ENCODE results near the gene APOL2. TPM values are rescaled to one million over a fixed set of nuclear protein-coding genes. Genes with fewer than 3 reads are reported as not detected.
"Not testable (repeated sequence)": the region's sequence is repeated elsewhere in the genome, so short reads cannot be mapped to it uniquely, and the experiment has no call there.

Gene APOL2
- polyA plus RNA-seq, 3 donors from 2014 or later, result 22.4 to 42.4 (median 22.9) TPM

GRCh38 chr22:36231051-36231450, 8.3 kb downstream of the APOL2 start:
- H3K9me3 Mint-ChIP-seq, result not testable (repeated sequence)

GRCh38 chr22:36229649-36230048, 9.7 kb downstream of the APOL2 start:
- Mint-ChIP-seq H3K36me3 (peaks cover 27 to 55% (median 41%) of the 10 kb centered on the region in 3 donors), H3K4me1 (peaks cover 10 to 22% of the 10 kb centered on the region in 2 donors), H3K27ac (peak overlapping the region in 3 of 6 donors; percentile 57 to 74 (median 64))

More at GRCh38 chr22:36231051-36231450, 8.3 kb downstream of the APOL2 start:
- Mint-ChIP-seq H3K4me1 (peaks cover 24 to 36% of the 10 kb centered on the region in 2 donors), H3K36me3 (peaks cover 39 to 68% (median 55%) of the 10 kb centered on the region in 3 donors), H3K27ac (peak overlapping the region in 2 of 6 donors; percentile 14 to 46)
- DNase-seq; H3K4me3 Mint-ChIP-seq; H3K27me3 Mint-ChIP-seq (ENCODE audit: low read depth in 3 of 3): not testable (repeated sequence)

GRCh38 chr22:36228944-36229343, 10.4 kb downstream of the APOL2 start:
- H3K36me3 Mint-ChIP-seq, result peaks cover 21 to 50% (median 34%) of the 10 kb centered on the region in 3 donors
- DNase-seq, result no peak
- no peak overlapping the region for H3K4me3 Mint-ChIP-seq
- H3K27ac Mint-ChIP-seq, result peak overlapping the region in 3 of 6 donors; percentile 39 to 74 (median 64)
- H3K4me1 Mint-ChIP-seq, result peaks cover 5 to 15% of the 10 kb centered on the region in 2 donors
- peaks cover 0 to 4% (median 2%) of the 10 kb centered on the region in 3 donors for H3K27me3 Mint-ChIP-seq (ENCODE audit: low read depth in 3 of 3)
- H3K9me3 Mint-ChIP-seq, result no peaks in the 10 kb centered on the region

More at GRCh38 chr22:36229649-36230048, 9.7 kb downstream of the APOL2 start:
- not testable (repeated sequence) for DNase-seq; H3K9me3 Mint-ChIP-seq; H3K4me3 Mint-ChIP-seq; H3K27me3 Mint-ChIP-seq (ENCODE audit: low read depth in 3 of 3)

DNA sequence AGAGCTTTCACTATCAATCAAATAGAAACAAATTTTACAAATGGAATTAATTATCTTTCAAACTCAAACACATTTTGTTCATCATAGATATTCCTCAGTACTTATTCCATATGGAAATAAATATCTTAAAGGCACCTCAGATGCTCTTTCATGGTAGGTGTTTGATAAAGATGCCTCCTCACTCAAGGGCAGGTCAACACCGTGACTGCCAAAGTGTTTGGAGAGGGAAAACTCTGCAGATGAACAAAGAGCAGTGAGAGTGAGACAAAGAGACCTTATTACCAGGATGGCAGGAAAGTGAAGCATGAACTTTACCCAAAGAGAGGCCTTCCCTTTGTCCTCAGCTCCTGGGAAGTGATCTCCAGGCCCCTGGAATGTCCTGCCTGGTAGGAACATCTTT, 11.0 kb downstream of the APOL2 start:
- Mint-ChIP-seq H3K36me3 (peaks cover 18 to 44% (median 33%) of the 10 kb centered on the region in 3 donors), H3K27ac (peak overlapping the region in 2 of 6 donors; percentile 12 to 30)
- H3K9me3 Mint-ChIP-seq, result not testable (repeated sequence)

GRCh38 chr22:36227806-36228205, 11.5 kb downstream of the APOL2 start:
- Mint-ChIP-seq H3K36me3 (peaks cover 22 to 41% (median 33%) of the 10 kb centered on the region in 3 donors), H3K27ac (peak overlapping the region in 1 of 6 donors; percentile 30), H3K27me3 (ENCODE audit: low read depth in 3 of 3) (peaks cover 0 to 2% (median 2%) of the 10 kb centered on the region in 3 donors)

More for the DNA sequence above, 11.0 kb downstream of the APOL2 start:
- H3K4me1 Mint-ChIP-seq; DNase-seq; H3K4me3 Mint-ChIP-seq; H3K27me3 Mint-ChIP-seq (ENCODE audit: low read depth in 3 of 3): not testable (repeated sequence)

GRCh38 chr22:36227396-36227795, 11.9 kb downstream of the APOL2 start:
- DNase-seq, result no peak
- peaks cover 2% of the 10 kb centered on the region in 3 donors for H3K27me3 Mint-ChIP-seq (ENCODE audit: low read depth in 3 of 3)
- peaks cover 21 to 39% (median 33%) of the 10 kb centered on the region in 3 donors for H3K36me3 Mint-ChIP-seq
- H3K4me1 Mint-ChIP-seq, result peaks cover 5 to 9% of the 10 kb centered on the region in 2 donors
- H3K27ac Mint-ChIP-seq, result no peak overlapping the region
- no peak overlapping the region for H3K4me3 Mint-ChIP-seq
- no peaks in the 10 kb centered on the region for H3K9me3 Mint-ChIP-seq

More at GRCh38 chr22:36227806-36228205, 11.5 kb downstream of the APOL2 start:
- no peak for DNase-seq
- H3K9me3 Mint-ChIP-seq, result no peaks in the 10 kb centered on the region
- peaks cover 5 to 6% of the 10 kb centered on the region in 2 donors for H3K4me1 Mint-ChIP-seq
- no peak overlapping the region for H3K4me3 Mint-ChIP-seq

DNA sequence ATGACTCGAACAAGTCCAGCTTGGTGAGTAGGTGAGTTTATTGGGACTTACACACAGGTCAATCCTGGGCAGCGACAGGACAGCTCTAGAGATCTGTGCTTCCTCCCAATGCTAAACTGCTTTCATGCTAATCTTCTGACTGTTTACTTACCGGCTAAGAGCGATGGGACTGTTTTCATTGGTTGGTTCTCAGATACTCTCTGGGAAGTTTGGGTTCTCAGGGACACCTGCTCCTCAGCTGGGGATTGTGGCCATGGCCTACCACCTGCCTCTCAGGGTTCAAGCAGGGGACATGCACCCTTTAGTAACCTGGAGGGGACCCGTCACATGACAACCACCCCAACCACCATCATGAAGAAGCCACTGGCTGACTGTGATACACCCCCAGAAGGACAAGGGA, 13.1 kb downstream of the APOL2 start:
- Mint-ChIP-seq H3K9me3 (no peaks in the 10 kb centered on the region), H3K36me3 (peaks cover 12 to 28% (median 26%) of the 10 kb centered on the region in 3 donors), H3K4me3 (no peak overlapping the region), H3K27ac (peak overlapping the region in 3 of 6 donors; percentile 19 to 56 (median 24)), H3K4me1 (peaks cover 4 to 15% of the 10 kb centered on the region in 2 donors), H3K27me3 (ENCODE audit: low read depth in 3 of 3) (peaks cover 2% of the 10 kb centered on the region in 3 donors)
- DNase-seq, result no peak

- H3K27me3 Mint-ChIP-seq (ENCODE audit: low read depth in 3 of 3), result peaks cover 2 to 3% (median 2%) of the 10 kb centered on the region in 3 donors
- H3K4me3 Mint-ChIP-seq, result no peak overlapping the region
- peaks cover 4 to 15% of the 10 kb centered on the region in 2 donors for H3K4me1 Mint-ChIP-seq
- peaks cover 9 to 26% (median 22%) of the 10 kb centered on the region in 3 donors for H3K36me3 Mint-ChIP-seq
- H3K27ac Mint-ChIP-seq, result peak overlapping the region in 2 of 6 donors; percentile 45 to 56
- H3K9me3 Mint-ChIP-seq, result no peaks in the 10 kb centered on the region
- no peak for DNase-seq
Observed at GRCh38 chr22:36225333-36225922, 13.9 kb downstream of the APOL2 start.

DNA sequence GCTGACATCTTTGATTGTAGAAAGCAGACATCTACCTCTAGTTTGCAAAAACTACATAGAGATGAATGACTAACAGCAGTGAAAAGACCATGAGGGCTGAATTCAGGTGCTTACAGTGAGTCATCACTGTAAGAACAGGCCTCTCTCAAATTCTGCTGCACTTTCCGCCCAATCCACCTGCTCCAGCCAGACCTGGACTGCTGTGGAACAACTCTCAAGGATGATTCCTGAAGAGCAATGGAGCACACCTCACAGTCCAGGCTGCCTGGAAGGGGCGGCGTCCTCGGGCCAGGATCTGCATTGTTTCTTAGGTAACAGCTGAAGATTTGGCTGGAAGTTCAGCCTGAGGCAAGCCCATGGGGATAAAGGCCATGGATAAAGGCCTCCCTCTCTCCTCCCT, 15.1 kb downstream of the APOL2 start:
- DNase-seq, result no peak
- no peak overlapping the region for H3K4me3 Mint-ChIP-seq
- H3K36me3 Mint-ChIP-seq, result peaks cover 8 to 22% (median 19%) of the 10 kb centered on the region in 3 donors
- peaks cover 4 to 15% of the 10 kb centered on the region in 2 donors for H3K4me1 Mint-ChIP-seq
- H3K9me3 Mint-ChIP-seq, result no peaks in the 10 kb centered on the region
- H3K27ac Mint-ChIP-seq, result peak overlapping the region in 3 of 6 donors; percentile 17 to 51 (median 17)
- peaks cover 2 to 4% (median 4%) of the 10 kb centered on the region in 3 donors for H3K27me3 Mint-ChIP-seq (ENCODE audit: low read depth in 3 of 3)

GRCh38 chr22:36223504-36223903, 15.8 kb downstream of the APOL2 start:
- Mint-ChIP-seq H3K27ac (no peak overlapping the region), H3K36me3 (peaks cover 8 to 18% (median 12%) of the 10 kb centered on the region in 3 donors), H3K4me1 (peaks cover 4 to 15% of the 10 kb centered on the region in 2 donors), H3K9me3 (no peaks in the 10 kb centered on the region), H3K27me3 (ENCODE audit: low read depth in 3 of 3) (peaks cover 2 to 4% (median 4%) of the 10 kb centered on the region in 3 donors), H3K4me3 (no peak overlapping the region)
- no peak for DNase-seq

DNA sequence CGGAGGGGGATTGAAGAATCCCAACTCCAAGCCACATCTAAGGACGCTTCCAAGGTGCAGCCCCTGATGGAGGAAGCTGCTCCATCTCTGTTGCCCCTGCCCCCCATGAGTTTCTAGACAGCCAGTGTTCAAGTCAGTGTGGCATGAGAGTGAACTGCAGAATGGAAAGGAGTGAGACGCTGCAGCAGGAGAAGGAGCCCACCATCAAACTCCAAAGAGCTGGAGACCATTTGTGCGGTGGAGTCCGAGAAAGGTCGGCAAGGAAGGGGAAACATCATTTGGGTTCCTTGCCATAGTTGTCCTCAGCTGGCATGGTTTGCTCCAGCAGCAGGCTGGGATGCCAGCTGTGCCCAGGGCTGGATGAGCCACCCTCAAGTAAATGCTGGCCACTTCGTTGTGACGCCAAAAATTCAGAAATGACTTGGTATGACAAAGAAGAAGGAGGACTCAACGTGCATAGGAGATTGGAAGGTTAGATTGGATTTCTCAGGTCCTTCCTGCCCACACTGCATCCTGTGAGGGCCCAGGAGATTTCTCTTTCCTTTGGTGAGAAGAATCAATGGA, 16.4 kb downstream of the APOL2 start:
- Mint-ChIP-seq H3K27me3 (ENCODE audit: low read depth in 3 of 3) (peaks cover 2 to 4% (median 4%) of the 10 kb centered on the region in 3 donors), H3K36me3 (peaks cover 3 to 14% (median 7%) of the 10 kb centered on the region in 3 donors), H3K4me3 (no peak overlapping the region), H3K4me1 (peaks cover 4 to 15% of the 10 kb centered on the region in 2 donors), H3K9me3 (no peaks in the 10 kb centered on the region), H3K27ac (peak overlapping the region in 1 of 6 donors; percentile 45)
- no peak for DNase-seq

DNA sequence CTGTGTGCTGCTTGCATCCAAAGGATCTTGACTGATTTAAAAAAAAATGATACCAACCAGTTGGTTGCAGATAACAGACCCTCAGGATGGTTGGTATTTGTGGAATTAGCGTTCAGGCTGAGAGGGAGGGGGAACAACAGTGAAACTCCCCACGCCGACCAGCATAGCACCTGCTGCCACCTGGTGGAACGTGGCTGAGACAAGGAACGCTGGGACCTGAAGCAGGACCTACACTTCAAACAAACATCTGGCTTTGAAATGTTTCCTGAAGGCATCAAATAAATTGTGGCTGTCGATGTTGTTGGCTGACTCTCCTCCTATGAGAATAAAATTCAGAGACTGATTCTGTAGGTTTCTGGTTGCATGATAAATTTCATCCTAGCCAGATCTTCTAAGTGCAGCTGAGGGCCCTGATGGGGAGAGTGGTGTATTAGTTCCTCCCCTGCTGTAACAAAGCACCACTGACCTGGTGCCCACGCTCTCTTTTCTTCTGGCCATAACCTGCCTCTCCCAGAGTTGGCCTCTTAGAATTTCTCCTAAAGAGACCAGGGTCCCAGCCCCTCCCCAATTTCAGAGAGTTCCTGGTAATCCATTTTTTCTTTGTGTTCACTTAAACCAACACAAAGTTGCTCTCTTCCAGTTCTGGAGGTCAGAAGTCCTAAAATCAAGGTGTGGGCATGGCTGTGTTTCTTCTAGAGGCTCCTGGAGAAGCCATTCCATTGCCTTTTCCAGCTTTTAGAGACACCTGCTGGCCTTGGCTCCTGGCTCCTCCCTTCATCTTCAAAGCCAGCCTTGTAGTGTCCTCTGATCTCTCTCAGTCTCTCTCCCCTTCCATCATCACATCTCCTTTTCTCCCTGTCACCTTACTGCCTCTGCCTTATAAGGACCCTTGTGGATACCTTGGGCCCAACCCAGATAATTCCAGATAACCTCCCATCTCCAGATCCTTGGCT, 17.3 kb downstream of the APOL2 start:
- Mint-ChIP-seq H3K4me1 (peaks cover 2 to 15% of the 10 kb centered on the region in 2 donors), H3K9me3 (no peaks in the 10 kb centered on the region), H3K27me3 (ENCODE audit: low read depth in 3 of 3) (peaks cover 2 to 6% (median 4%) of the 10 kb centered on the region in 3 donors), H3K4me3 (peak overlapping the region in 3 of 5 donors; percentile 24 to 68 (median 60)), H3K36me3 (peaks cover 3 to 7% (median 7%) of the 10 kb centered on the region in 3 donors), H3K27ac (no peak overlapping the region)
- DNase-seq, result peak in 2 of 3 donors; percentile 19 to 34

DNA sequence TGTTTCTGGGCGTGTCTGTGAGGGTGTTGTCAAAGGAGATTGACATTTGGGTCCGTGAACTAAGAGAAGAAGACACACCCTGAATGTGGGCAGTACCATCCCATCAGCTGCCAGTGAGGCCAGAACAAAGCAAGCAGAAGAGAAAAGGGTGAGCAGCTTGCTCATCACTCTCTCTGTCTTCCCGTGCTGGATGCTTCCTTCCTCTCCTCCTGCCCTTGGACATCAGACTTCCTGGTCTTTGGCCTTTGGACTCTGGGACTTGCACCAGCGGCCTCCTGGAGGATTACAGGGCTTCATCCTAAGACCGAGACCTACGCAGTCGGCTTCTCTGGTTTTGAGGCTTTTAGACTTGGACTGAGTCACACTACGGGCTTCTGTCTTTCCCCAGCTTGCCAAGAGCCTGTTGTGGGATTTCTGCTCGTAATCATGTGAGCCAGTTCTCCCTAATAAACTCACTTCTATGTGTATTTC, 18.8 kb downstream of the APOL2 start:
- H3K4me1 Mint-ChIP-seq, result peaks cover 2 to 15% of the 10 kb centered on the region in 2 donors
- no peak overlapping the region for H3K4me3 Mint-ChIP-seq
- H3K36me3 Mint-ChIP-seq, result peaks cover 0 to 3% (median 3%) of the 10 kb centered on the region in 3 donors
- no peaks in the 10 kb centered on the region for H3K9me3 Mint-ChIP-seq
- no peak overlapping the region for H3K27ac Mint-ChIP-seq
- DNase-seq, result no peak
- peaks cover 2 to 18% (median 4%) of the 10 kb centered on the region in 3 donors for H3K27me3 Mint-ChIP-seq (ENCODE audit: low read depth in 3 of 3)
